AG04449 (cell line): ENCODE measurements around the gene CPXM2.

Source experiments
- CTCF ChIA-PET: fragments of 350-600 bp; formaldehyde crosslinking; extraction: SDS; loops from one replicate; lab custom pipeline; 2021; ENCODE audit warnings: antibody characterized with exemption; lab: Yijun Ruan, JAX
- POLR2A ChIA-PET: fragments of 400-600, 350-600 bp; formaldehyde crosslinking; extraction: SDS; loops from one replicate; lab custom pipeline; 2020; ENCODE audit warnings: antibody characterized with exemption, inconsistent platforms; lab: Yijun Ruan, JAX
- DNase-seq: peaks from one replicate; pipeline ENCODE4 v3.0.0-alpha.2; 2010; ENCODE audit warnings: low read depth, low spot score
- H3K4me3 ChIP-seq: 2 replicates; pipeline ENCODE4 v1.5.1; 2011; ENCODE audit warnings: low read depth, mild to moderate bottlenecking, control low read depth, low read length
- CTCF ChIP-seq: IDR thresholded peaks from one replicate; pipeline ENCODE4 v1.5.1; 2011; ENCODE audit warnings: mild to moderate bottlenecking, moderate library complexity, low read length, control low read depth, inconsistent platforms; ENCODE audit not compliant: insufficient read depth; ENCODE audit errors: missing control alignments

CPXM2 gene

GRCh38 chr10:123908379-123908778 is 16.8 kb upstream of the CPXM2 start:
- POLR2A ChIA-PET = no interaction called here
- H3K4me3 ChIP-seq = no peak overlapping the region
- no peak for DNase-seq
- CTCF ChIA-PET = interaction anchor here (1.0 kb wide), 1 partner anchor 11 kb away, joined by 4 read pairs; no protein-coding TSS in a partner anchor
- no peak for TF ChIP-seq CTCF

GRCh38 chr10:123906884-123907652 is 15.5 kb upstream of the CPXM2 start:
- ChIA-PET CTCF (interaction anchor here (0.9 kb wide), 1 partner anchor 59 kb away, joined by 3 read pairs; no protein-coding TSS in a partner anchor), POLR2A (no interaction called here)
- TF ChIP-seq CTCF = no peak
- no peak overlapping the region for H3K4me3 ChIP-seq
- no peak for DNase-seq

GRCh38 chr10:123906296-123906695 is 14.7 kb upstream of the CPXM2 start:
- POLR2A ChIA-PET = no interaction called here
- TF ChIP-seq CTCF = no peak
- no peak for DNase-seq
- no peak overlapping the region for H3K4me3 ChIP-seq
- CTCF ChIA-PET = interaction anchor here (1.5 kb wide), 1 partner anchor 324 kb away, joined by 4 read pairs; no protein-coding TSS in a partner anchor

GRCh38 chr10:123904834-123905409 is 13.3 kb upstream of the CPXM2 start:
- ChIA-PET CTCF (interaction anchor here (1.0 to 1.5 kb wide), 2 partner anchors 322 kb away, joined by 3 to 4 read pairs; no protein-coding TSS in a partner anchor), POLR2A (no interaction called here)
- DNase-seq = no peak
- no peak overlapping the region for H3K4me3 ChIP-seq
- TF ChIP-seq CTCF = no peak

- H3K4me3 ChIP-seq = no peak overlapping the region
- ChIA-PET CTCF (interaction anchor here (0.8 kb wide), 1 partner anchor 13 kb away, joined by 3 read pairs; no protein-coding TSS in a partner anchor), POLR2A (no interaction called here)
- TF ChIP-seq CTCF = no peak
- DNase-seq = no peak
Observed at GRCh38 chr10:123903621-123904020, 12.0 kb upstream of the CPXM2 start.

- H3K4me3 ChIP-seq = no peak overlapping the region
- DNase-seq = no peak
- ChIA-PET CTCF (interaction anchor here (0.9 kb wide), 1 partner anchor 24 kb away, joined by 4 read pairs; no protein-coding TSS in a partner anchor), POLR2A (no interaction called here)
- no peak for TF ChIP-seq CTCF
Observed at GRCh38 chr10:123901621-123902020, 10.0 kb upstream of the CPXM2 start.
